RWPE1 (cell line): ENCODE data around the gene SH2D1B.
"Not testable (repeated sequence)": the region's sequence is repeated elsewhere in the genome, so short reads cannot be mapped to it uniquely, and the experiment has no call there.

Experiments used
- CTCF ChIA-PET: fragments of 350-600 bp; sonication (Branson Sonifier 250); formaldehyde crosslinking; extraction: SDS; loops from one replicate; lab custom pipeline; 2021; lab: Yijun Ruan, JAX
- POLR2A ChIA-PET: fragments of 400-600 bp; formaldehyde crosslinking; extraction: SDS; loops from one replicate; lab custom pipeline; 2020; ENCODE audit warnings: antibody characterized with exemption; ENCODE audit not compliant: low non-redundant PET; lab: Yijun Ruan, JAX
- DNase-seq: peaks from one replicate; pipeline ENCODE4 v3.0.0; 2012; ENCODE audit warnings: low spot score
- H3K27ac ChIP-seq: fragments of 450-650 bp; 2 replicates; pipeline ENCODE4 v1.5.1; 2017
- TF ChIP-seq, protein P1 (sequence below): fragments of 450-650 bp; conservative IDR thresholded peaks from 2 replicates; pipeline ENCODE4 v1.5.1; 2017; ENCODE audit warnings: low read depth, mild to moderate bottlenecking

Gene SH2D1B, protein sequence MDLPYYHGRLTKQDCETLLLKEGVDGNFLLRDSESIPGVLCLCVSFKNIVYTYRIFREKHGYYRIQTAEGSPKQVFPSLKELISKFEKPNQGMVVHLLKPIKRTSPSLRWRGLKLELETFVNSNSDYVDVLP

DNA sequence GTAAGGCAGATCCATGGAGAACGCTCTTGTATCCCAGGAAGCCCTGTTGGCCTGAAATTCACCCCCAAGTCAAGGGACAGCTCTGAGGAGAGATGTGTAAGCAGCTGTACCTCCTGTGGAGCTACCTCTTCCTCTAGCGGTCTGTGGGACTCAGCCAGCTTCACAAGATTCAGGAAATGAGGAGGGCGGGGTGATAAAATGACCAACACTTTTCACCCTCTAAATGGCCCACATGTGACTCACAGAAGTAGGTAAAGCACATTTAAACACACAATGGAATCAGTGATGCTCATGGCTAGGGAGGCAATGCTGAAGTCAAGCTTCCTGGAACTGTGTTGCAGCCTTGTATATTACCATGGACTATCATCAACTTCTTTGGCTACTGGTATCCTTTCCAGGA lies at the start of gene SH2D1B:
Gene SH2D1B, minus strand, starts transcription at position 135 of the 400 bp plus-strand sequence. Its CDS starts 120 bp downstream, at position 15.
- POLR2A ChIA-PET = no interaction called here
- TF ChIP-seq, protein P1, sequence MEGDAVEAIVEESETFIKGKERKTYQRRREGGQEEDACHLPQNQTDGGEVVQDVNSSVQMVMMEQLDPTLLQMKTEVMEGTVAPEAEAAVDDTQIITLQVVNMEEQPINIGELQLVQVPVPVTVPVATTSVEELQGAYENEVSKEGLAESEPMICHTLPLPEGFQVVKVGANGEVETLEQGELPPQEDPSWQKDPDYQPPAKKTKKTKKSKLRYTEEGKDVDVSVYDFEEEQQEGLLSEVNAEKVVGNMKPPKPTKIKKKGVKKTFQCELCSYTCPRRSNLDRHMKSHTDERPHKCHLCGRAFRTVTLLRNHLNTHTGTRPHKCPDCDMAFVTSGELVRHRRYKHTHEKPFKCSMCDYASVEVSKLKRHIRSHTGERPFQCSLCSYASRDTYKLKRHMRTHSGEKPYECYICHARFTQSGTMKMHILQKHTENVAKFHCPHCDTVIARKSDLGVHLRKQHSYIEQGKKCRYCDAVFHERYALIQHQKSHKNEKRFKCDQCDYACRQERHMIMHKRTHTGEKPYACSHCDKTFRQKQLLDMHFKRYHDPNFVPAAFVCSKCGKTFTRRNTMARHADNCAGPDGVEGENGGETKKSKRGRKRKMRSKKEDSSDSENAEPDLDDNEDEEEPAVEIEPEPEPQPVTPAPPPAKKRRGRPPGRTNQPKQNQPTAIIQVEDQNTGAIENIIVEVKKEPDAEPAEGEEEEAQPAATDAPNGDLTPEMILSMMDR = no peak
- no peak for DNase-seq
- CTCF ChIA-PET = no interaction called here
- H3K27ac ChIP-seq = no peak within 1 kb of the TSS

DNA sequence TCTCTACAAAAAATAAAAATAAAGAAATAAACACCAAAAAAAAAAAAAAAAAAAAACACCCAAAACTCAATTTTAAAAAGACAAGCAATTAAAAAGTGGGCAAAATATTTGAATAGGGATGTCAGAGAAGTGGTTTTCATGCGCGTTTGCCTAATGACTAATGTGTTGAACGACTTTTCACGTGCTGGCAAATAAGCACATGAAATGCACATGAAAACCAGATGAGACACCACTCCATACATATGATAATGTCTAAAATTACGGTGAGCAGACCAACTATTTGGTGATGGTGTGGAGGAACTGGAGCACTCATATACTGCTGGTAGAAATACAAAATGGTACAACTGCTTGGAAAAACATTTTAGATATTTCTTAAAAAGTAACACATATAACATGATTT lies 46.3 kb upstream of the SH2D1B start:
- TF ChIP-seq, protein P1 = no peak
- no peak overlapping the region for H3K27ac ChIP-seq
- ChIA-PET CTCF (interaction anchor here (0.6 kb wide), 1 partner anchor 1631 kb away, joined by 4 read pairs; no protein-coding TSS in a partner anchor), POLR2A (no interaction called here)
- DNase-seq = no peak

DNA sequence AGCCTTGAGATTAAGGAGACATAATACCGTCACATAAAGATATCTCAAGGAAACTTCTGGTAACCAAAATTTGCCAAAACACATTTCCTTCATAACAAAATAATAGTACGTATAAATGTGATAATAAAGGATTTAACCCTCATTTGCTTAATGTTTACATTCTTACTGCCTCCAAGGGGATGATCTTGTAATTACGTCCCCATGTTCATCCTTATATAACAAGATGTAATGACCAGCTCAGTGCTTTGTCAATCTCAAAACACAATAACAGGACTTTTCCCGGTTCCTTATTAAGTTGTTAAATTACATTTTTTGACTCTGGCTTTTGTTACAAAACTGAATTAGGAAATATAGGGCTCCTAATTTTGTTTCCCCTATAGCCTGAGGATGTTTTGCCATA lies 44.4 kb upstream of the SH2D1B start:
- DNase-seq = no peak
- ChIA-PET CTCF (interaction anchor here (0.7 to 0.8 kb wide), 2 partner anchors 176 to 249 kb away, joined by 3 read pairs; partner anchors contain the start of gene DDR2), POLR2A (no interaction called here)
- TF ChIP-seq, protein P1 = no peak
- no peak overlapping the region for H3K27ac ChIP-seq

DNA sequence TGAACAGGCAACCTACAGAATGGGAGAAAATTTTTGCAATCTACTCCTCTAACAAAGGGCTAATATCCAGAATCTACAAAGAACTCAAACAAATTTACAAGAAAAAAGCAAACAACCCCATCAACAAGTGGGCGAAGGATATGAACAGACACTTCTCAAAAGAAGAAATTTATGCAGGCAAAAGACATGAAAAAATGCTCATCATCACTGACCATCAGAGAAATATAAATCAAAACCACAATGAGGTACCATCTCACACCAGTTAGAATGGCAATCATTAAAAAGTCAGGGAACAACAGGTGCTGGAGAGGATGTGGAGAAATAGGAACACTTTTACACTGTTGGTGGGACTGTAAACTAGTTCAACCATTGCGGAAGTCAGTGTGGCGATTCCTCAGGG lies 42.4 kb upstream of the SH2D1B start:
- DNase-seq, POLR2A ChIA-PET, CTCF ChIA-PET, H3K27ac ChIP-seq: not testable (repeated sequence)

DNA sequence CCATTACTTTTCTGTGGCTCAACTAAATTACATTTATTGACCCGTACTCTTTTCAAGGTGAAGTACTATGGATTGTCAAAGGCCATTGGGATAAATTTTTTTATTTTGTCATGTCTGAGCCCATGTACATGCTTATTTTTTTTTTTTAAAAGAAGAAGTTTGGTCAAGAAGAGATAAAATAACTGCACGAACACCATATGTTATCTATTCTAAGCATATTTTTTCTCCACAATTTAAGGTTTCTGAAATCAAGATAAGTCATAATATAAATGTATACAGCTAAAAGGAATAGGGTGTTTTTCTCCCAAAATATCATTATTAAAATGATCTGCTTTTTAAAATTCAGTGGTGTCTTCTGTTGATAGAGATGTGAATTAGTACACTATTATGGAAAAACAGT lies 35.0 kb upstream of the SH2D1B start:
- ChIA-PET POLR2A (no interaction called here), CTCF (no interaction called here)
- DNase-seq = no peak
- TF ChIP-seq, protein P1 = no peak
- no peak overlapping the region for H3K27ac ChIP-seq

DNA sequence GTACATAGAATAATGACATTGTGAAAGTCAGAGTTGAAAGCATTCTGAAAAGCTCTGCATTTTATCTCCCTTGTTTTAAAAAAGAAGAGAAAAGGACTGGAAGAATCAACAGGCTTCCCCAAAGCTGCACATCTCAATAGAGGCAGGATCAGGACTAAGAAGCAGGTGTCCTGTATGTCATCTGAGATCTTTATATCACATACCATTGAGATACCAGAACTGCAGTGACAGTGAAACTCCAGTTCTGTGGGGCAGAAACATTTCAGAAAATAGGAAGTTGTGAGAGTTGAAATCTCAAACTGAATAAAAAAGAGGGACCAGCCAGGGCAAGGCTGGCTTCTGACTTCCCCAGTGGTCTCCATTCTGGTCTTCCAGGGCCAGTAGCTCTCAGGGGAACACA lies 33.0 kb upstream of the SH2D1B start:
- ChIA-PET CTCF (no interaction called here), POLR2A (no interaction called here)
- no peak for DNase-seq
- H3K27ac ChIP-seq = no peak overlapping the region
- TF ChIP-seq, protein P1 = no peak

DNA sequence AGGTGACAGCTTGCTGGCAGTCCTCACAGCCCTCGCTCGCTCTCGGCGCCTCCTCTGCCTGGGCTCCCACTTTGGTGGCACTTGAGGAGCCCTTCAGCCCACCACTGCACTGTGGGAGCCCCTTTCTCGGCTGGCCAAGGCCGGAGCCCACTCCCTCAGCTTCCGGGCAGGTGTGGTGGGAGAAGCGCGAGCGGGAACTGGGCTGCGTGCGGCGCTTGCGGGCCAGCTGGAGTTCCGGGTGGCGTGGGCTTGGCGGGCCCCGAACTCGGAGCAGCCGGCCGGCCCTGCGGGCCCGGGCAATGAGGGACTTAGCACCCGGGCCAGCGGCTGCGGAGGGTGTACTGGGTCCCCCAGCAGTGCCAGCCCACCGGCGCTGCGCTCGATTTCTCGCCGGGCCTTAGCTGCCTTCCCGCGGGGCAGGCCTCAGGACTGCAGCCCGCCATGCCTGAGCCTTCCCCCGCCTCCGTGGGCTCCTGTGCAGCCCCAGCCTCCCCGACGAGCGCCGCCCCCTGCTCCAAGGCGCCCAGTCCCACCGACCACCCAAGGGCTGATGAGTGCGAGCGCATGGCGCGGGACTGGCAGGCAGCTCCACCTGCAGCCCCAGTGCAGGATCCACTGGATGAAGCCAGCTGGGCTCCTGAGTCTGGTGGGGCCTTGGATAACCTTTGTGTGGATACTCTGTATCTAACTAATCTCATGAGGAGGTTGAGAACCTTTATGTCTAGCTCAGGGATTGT lies 21.2 kb upstream of the SH2D1B start:
- POLR2A ChIA-PET, H3K27ac ChIP-seq, DNase-seq, CTCF ChIA-PET: not testable (repeated sequence)
